GM23338 (cell line): Measurements from ENCODE around the gene C11orf42. TPM values are rescaled to one million over a fixed set of nuclear protein-coding genes. Genes with fewer than 3 reads are reported as not detected.
A peak's percentile ranks its signal among the peaks of the same experiment; 100 is the strongest.

ENCODE experiments used
- ATAC-seq: fragments of 200-7000 bp; cut with Tn5 transposase; 3 replicates; pipeline ENCODE4 v1.9.1; 2020
- DNase-seq: peaks from one replicate; pipeline ENCODE4 v3.0.0-alpha.2; 2015; ENCODE audit warnings: low spot score
- H2AFZ ChIP-seq: fragments of 200-600 bp; sonication (generic); 2 replicates; pipeline ENCODE4 v1.8.0; 2016; ENCODE audit warnings: antibody characterized with exemption, mild to moderate bottlenecking, moderate library complexity
- H3F3A ChIP-seq: fragments of 200-600 bp; sonication (generic); replicated peaks from 2 replicates; pipeline ENCODE4 v1.8.0; 2017; ENCODE audit warnings: antibody characterized with exemption, mixed run types, low read depth
- H3K27ac ChIP-seq: fragments of 200-600 bp; sonication (generic); 2 replicates; pipeline ENCODE4 v1.6.1; 2016; ENCODE audit warnings: low read depth
- H3K27me3 ChIP-seq: fragments of 200-600 bp; sonication (generic); 2 replicates; pipeline ENCODE4 v1.8.0; 2016; ENCODE audit warnings: mild to moderate bottlenecking, mixed run types, moderate library complexity; ENCODE audit not compliant: insufficient read depth
- H3K36me3 ChIP-seq: fragments of 200-600 bp; sonication (generic); 2 replicates; pipeline ENCODE4 v1.8.0; 2016; ENCODE audit warnings: mild to moderate bottlenecking; ENCODE audit not compliant: insufficient read depth
- H3K4me1 ChIP-seq: fragments of 200-600 bp; sonication (generic); 2 replicates; pipeline ENCODE4 v1.8.0; 2016; ENCODE audit warnings: mild to moderate bottlenecking, moderate library complexity; ENCODE audit not compliant: insufficient read depth
- H3K4me2 ChIP-seq: fragments of 200-600 bp; sonication (generic); 2 replicates; pipeline ENCODE4 v1.7.1; 2017; ENCODE audit warnings: mixed run types
- H3K4me3 ChIP-seq: fragments of 200-600 bp; sonication (generic); 2 replicates; pipeline ENCODE4 v1.6.1; 2016; ENCODE audit warnings: mixed run types
- H3K79me2 ChIP-seq: fragments of 200-600 bp; sonication (generic); replicated peaks from 2 replicates; pipeline ENCODE4 v1.8.0; 2017; ENCODE audit warnings: mild to moderate bottlenecking; ENCODE audit not compliant: insufficient read depth
- H3K9me2 ChIP-seq: fragments of 200-600 bp; sonication (generic); 2 replicates; pipeline ENCODE4 v1.8.0; 2017; ENCODE audit not compliant: insufficient read depth
- H4K20me1 ChIP-seq: fragments of 200-600 bp; sonication (generic); replicated peaks from 2 replicates; pipeline ENCODE4 v1.8.0; 2017; ENCODE audit warnings: mild to moderate bottlenecking; ENCODE audit not compliant: insufficient read depth
- H3K27ac Mint-ChIP-seq: 2 replicates; pipeline ENCODE4 v1.8.0; 2020; ENCODE audit warnings: inconsistent platforms, mild to moderate bottlenecking, moderate library complexity, mixed read lengths
- H3K27me3 Mint-ChIP-seq: 3 replicates; pipeline ENCODE4 v1.8.0; 2022; ENCODE audit warnings: low read depth, mild to moderate bottlenecking, moderate library complexity, mixed read lengths, inconsistent platforms; ENCODE audit not compliant: insufficient read depth, poor library complexity
- H3K36me3 Mint-ChIP-seq: 3 replicates; pipeline ENCODE4 v1.8.0; 2021; ENCODE audit warnings: low read depth, mild to moderate bottlenecking, inconsistent platforms, moderate library complexity, mixed read lengths
- H3K4me1 Mint-ChIP-seq: 3 replicates; pipeline ENCODE4 v1.8.0; 2020; ENCODE audit warnings: mild to moderate bottlenecking, inconsistent platforms, mixed read lengths
- H3K4me3 Mint-ChIP-seq: 3 replicates; pipeline ENCODE4 v1.8.0; 2021; ENCODE audit warnings: moderate library complexity, mild to moderate bottlenecking, inconsistent platforms, mixed read lengths
- H3K9me3 Mint-ChIP-seq: 3 replicates; pipeline ENCODE4 v1.8.0; 2020; ENCODE audit warnings: moderate library complexity, mild to moderate bottlenecking, inconsistent platforms, mixed read lengths
- CREB1 ChIP-seq: fragments of 250-450 bp; sonication (Bioruptor Pico); IDR thresholded peaks from 2 replicates; pipeline ENCODE4 v1.5.0; 2020; ENCODE audit warnings: low read depth, mild to moderate bottlenecking, moderate library complexity
- CTCF ChIP-seq, 2 experiments: fragments of 200-600 bp in 1 of 2; sonication (generic) in 1 of 2; conservative IDR thresholded peaks; 2 replicates each; pipeline versions ENCODE4 v1.5.1 to v1.6.1; 2016 to 2017; ENCODE audit warnings: antibody characterized with exemption in 2 of 2, low read depth in 2 of 2, mild to moderate bottlenecking in 2 of 2, moderate library complexity in 1 of 2
- EZH2 ChIP-seq: fragments of 200-600 bp; sonication (generic); IDR thresholded peaks from one replicate; pipeline ENCODE4 v1.8.0; 2017; ENCODE audit warnings: antibody characterized with exemption, mild to moderate bottlenecking, low read depth; ENCODE audit not compliant: unreplicated experiment
- EZH2phosphoT487 ChIP-seq: fragments of 200-600 bp; sonication (generic); IDR thresholded peaks from one replicate; pipeline ENCODE4 v1.8.1; 2018; ENCODE audit warnings: antibody characterized with exemption; ENCODE audit not compliant: unreplicated experiment
- JUNB ChIP-seq: IDR thresholded peaks from one replicate; pipeline ENCODE4 v1.6.1; 2016; ENCODE audit warnings: antibody characterized with exemption; ENCODE audit not compliant: unreplicated experiment
- NANOG ChIP-seq: IDR thresholded peaks from 2 replicates; pipeline ENCODE4 v1.6.1; 2016; ENCODE audit warnings: antibody characterized with exemption, borderline replicate concordance
- POLR2AphosphoS5 ChIP-seq: IDR thresholded peaks from 2 replicates; pipeline ENCODE4 v1.6.1; 2016; ENCODE audit warnings: antibody characterized with exemption, low read depth
- ZNF331 ChIP-seq: fragments of 250-450 bp; sonication (Bioruptor Pico); IDR thresholded peaks from 2 replicates; pipeline ENCODE4 v1.5.0; 2020; ENCODE audit warnings: low read depth, mild to moderate bottlenecking, moderate library complexity
- polyA plus RNA-seq: library from polyadenylated mRNA; unstranded; fragments of >200 nt; fragmentation: Nextera tagmentation; extraction: Ambion mirVana; gene quantifications from 2 replicates; pipeline ENCODE4 v1.2.1, GENCODE V29; 2016
- total RNA-seq: library from RNA; depleted of rRNA; stranded (reverse); fragments of >200 nt; shearing (Covaris generic); gene quantifications from 2 replicates; pipeline ENCODE4 v1.2.3, GENCODE V29; 2014; rRNA removed

C11orf42 gene
- total and polyA plus RNA-seq, 2 experiments from 2014 or later = not detected

- Mint-ChIP-seq H3K9me3 (no peaks in the 10 kb centered on the region), H3K27ac (no peak overlapping the region), H3K36me3 (no peaks in the 10 kb centered on the region), H3K4me3 (peak overlapping the region; percentile 78; the same call in 2 of the 3 replicates), H3K4me1 (peaks cover 2% of the 10 kb centered on the region; the same call in 2 of the 3 replicates), H3K27me3 (peaks cover 16% of the 10 kb centered on the region)
- Histone ChIP-seq H3K27me3 (peaks cover 80% of the 10 kb centered on the region), H3K4me3 (peak overlapping the region; percentile 74), H3K27ac (no peak overlapping the region), H2AFZ (peak overlapping the region; percentile 96), H4K20me1 (no peaks in the 10 kb centered on the region), H3F3A (no peaks in the 10 kb centered on the region), H3K36me3 (no peaks in the 10 kb centered on the region), H3K9me2 (no peaks in the 10 kb centered on the region), H3K4me1 (peaks cover 8% of the 10 kb centered on the region), H3K4me2 (peak overlapping the region; percentile 97), H3K79me2 (no peaks in the 10 kb centered on the region)
- TF ChIP-seq CTCF (conservative IDR thresholded peaks at IDR 0.05; ENCODE audit: low read depth in 2 of 2) (peak in 1 of 2 experiments; percentile 17; a peak in 1 of 4 replicates), JUNB (no peak), EZH2 (no peak), POLR2AphosphoS5 (no peak), ZNF331 (no peak), CREB1 (no peak)
- ATAC-seq (peak; percentile 48), DNase-seq (peak; percentile 71)
Measured at GRCh38 chr11:6258571-6259081, 53.3 kb downstream of the C11orf42 start.

- no peak for DNase-seq
- ATAC-seq = peak; percentile 11
- Mint-ChIP-seq H3K27me3 (peaks cover 16% of the 10 kb centered on the region), H3K4me3 (no peak overlapping the region), H3K27ac (no peak overlapping the region), H3K36me3 (no peaks in the 10 kb centered on the region), H3K4me1 (peaks cover 2% of the 10 kb centered on the region; the same call in 2 of the 3 replicates), H3K9me3 (no peaks in the 10 kb centered on the region)
- Histone ChIP-seq H3K4me1 (peaks cover 8% of the 10 kb centered on the region), H4K20me1 (no peaks in the 10 kb centered on the region), H2AFZ (peak overlapping the region; percentile 96), H3K27me3 (peaks cover 77% of the 10 kb centered on the region), H3K27ac (no peak overlapping the region), H3K36me3 (no peaks in the 10 kb centered on the region), H3K4me2 (peak overlapping the region; percentile 97), H3F3A (no peaks in the 10 kb centered on the region), H3K4me3 (peak overlapping the region; percentile 74), H3K9me2 (no peaks in the 10 kb centered on the region), H3K79me2 (no peaks in the 10 kb centered on the region)
- TF ChIP-seq EZH2 (peak; percentile 11), NANOG (no peak), EZH2phosphoT487 (no peak), CTCF (conservative IDR thresholded peaks at IDR 0.05; ENCODE audit: low read depth in 2 of 2) (no peak)
Measured at GRCh38 chr11:6260207-6260726, 54.9 kb downstream of the C11orf42 start.

Other genes starting within 250 kb of the C11orf42 start
- gene OR56A5, start 237.1 kb upstream of the C11orf42 start, total RNA-seq = 1.9 TPM in 1 of 2 replicates, not detected in the other
- not detected in 2 replicates for gene OR56A5, start 237.1 kb upstream of the C11orf42 start, polyA plus RNA-seq
- gene OR52L1, start 218.6 kb upstream of the C11orf42 start, total RNA-seq = 0.17 TPM in 1 of 2 replicates, not detected in the other
- gene OR52L1, start 218.6 kb upstream of the C11orf42 start, polyA plus RNA-seq = not detected in 2 replicates
- 0.10 and 0.23 TPM in 2 replicates for gene OR56A4, start 198.6 kb upstream of the C11orf42 start, total RNA-seq
- 0.16 and 0.23 TPM in 2 replicates for gene OR56A4, start 198.6 kb upstream of the C11orf42 start, polyA plus RNA-seq
- 0.35 and 0.97 TPM in 2 replicates for gene OR56A1, start 174.8 kb upstream of the C11orf42 start, total RNA-seq
- 0.06 and 0.10 TPM in 2 replicates for gene OR56A1, start 174.8 kb upstream of the C11orf42 start, polyA plus RNA-seq
- gene OR56B4, start 97.9 kb upstream of the C11orf42 start, total RNA-seq = not detected in 2 replicates
- gene OR56B4, start 97.9 kb upstream of the C11orf42 start, polyA plus RNA-seq = not detected in 2 replicates
- gene OR52B2, start 35.2 kb upstream of the C11orf42 start, total RNA-seq = not detected in 2 replicates
- not detected in 2 replicates for gene OR52B2, start 35.2 kb upstream of the C11orf42 start, polyA plus RNA-seq
- gene OR52W1, start 6.3 kb upstream of the C11orf42 start, total RNA-seq = not detected in 2 replicates
- not detected in 2 replicates for gene OR52W1, start 6.3 kb upstream of the C11orf42 start, polyA plus RNA-seq
- 20.0 and 34.5 TPM in 2 replicates for gene FHIP1B, start 29.1 kb downstream of the C11orf42 start, total RNA-seq
- gene FHIP1B, start 29.1 kb downstream of the C11orf42 start, polyA plus RNA-seq = 10.3 TPM in 2 replicates
- gene CNGA4, start 33.5 kb downstream of the C11orf42 start, total RNA-seq = not detected in 2 replicates
- 0.15 TPM in 1 of 2 replicates, not detected in the other for gene CNGA4, start 33.5 kb downstream of the C11orf42 start, polyA plus RNA-seq
- 7.0 and 8.2 TPM in 2 replicates for gene CCKBR, start 54.3 kb downstream of the C11orf42 start, total RNA-seq
- gene CCKBR, start 54.3 kb downstream of the C11orf42 start, polyA plus RNA-seq = 3.9 and 4.8 TPM in 2 replicates
- 34.2 and 41.3 TPM in 2 replicates for gene CAVIN3, start 114.9 kb downstream of the C11orf42 start, total RNA-seq
- 32.9 and 33.2 TPM in 2 replicates for gene CAVIN3, start 114.9 kb downstream of the C11orf42 start, polyA plus RNA-seq
- 0.70 and 0.76 TPM in 2 replicates for gene SMPD1, start 184.9 kb downstream of the C11orf42 start, total RNA-seq
- gene SMPD1, start 184.9 kb downstream of the C11orf42 start, polyA plus RNA-seq = 0.92 and 0.97 TPM in 2 replicates
- gene APBB1, start 213.5 kb downstream of the C11orf42 start, total RNA-seq = 24.7 and 26.6 TPM in 2 replicates
- 10.6 and 12.1 TPM in 2 replicates for gene APBB1, start 213.5 kb downstream of the C11orf42 start, polyA plus RNA-seq
- 0.50 and 0.63 TPM in 2 replicates for gene HPX, start 235.4 kb downstream of the C11orf42 start, total RNA-seq
- 0.47 and 0.71 TPM in 2 replicates for gene HPX, start 235.4 kb downstream of the C11orf42 start, polyA plus RNA-seq